HG03378 (cell line): ENCODE measurements around the gene CENPVL2.
"Not testable (repeated sequence)": the region's sequence is repeated elsewhere in the genome, so short reads cannot be mapped to it uniquely, and the experiment has no call there.

Source experiments
- ATAC-seq: cut with Tn5 transposase; IDR thresholded peaks from one replicate; pipeline ENCODE4 v1.9.1; 2021; ENCODE audit warnings: mild to moderate bottlenecking, moderate library complexity; ENCODE audit not compliant: unreplicated experiment

The CENPVL2 gene

GRCh38 chrX:51682720-51683062, at the start of gene CENPVL2:
Gene CENPVL2 (minus strand): TSS chrX:51682831. CDS start chrX:51682831, 0 bp downstream.
- ATAC-seq: not testable (repeated sequence)

DNA sequence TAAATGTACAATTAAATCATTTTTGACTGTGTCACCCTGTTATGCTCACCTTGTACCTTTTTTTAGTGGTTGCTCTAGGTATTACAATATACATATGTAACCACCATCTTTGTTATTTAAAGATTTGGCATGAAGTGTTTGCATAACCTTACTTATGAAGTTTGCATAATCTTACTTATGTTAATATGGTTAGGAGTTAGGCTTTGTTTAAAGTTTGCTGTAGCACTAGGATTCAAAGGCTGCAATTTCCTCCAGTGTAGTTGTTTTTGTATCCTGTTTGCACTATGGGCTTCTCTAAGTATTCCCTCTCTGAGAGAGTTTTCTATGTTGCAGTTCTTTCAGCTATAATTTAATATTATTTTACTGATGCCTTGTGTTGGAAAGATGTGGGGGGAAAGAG, 45.6 kb upstream of the CENPVL2 start:
- no peak for ATAC-seq

GRCh38 chrX:51712943-51713647, 30.5 kb upstream of the CENPVL2 start:
- ATAC-seq: not testable (repeated sequence)

DNA sequence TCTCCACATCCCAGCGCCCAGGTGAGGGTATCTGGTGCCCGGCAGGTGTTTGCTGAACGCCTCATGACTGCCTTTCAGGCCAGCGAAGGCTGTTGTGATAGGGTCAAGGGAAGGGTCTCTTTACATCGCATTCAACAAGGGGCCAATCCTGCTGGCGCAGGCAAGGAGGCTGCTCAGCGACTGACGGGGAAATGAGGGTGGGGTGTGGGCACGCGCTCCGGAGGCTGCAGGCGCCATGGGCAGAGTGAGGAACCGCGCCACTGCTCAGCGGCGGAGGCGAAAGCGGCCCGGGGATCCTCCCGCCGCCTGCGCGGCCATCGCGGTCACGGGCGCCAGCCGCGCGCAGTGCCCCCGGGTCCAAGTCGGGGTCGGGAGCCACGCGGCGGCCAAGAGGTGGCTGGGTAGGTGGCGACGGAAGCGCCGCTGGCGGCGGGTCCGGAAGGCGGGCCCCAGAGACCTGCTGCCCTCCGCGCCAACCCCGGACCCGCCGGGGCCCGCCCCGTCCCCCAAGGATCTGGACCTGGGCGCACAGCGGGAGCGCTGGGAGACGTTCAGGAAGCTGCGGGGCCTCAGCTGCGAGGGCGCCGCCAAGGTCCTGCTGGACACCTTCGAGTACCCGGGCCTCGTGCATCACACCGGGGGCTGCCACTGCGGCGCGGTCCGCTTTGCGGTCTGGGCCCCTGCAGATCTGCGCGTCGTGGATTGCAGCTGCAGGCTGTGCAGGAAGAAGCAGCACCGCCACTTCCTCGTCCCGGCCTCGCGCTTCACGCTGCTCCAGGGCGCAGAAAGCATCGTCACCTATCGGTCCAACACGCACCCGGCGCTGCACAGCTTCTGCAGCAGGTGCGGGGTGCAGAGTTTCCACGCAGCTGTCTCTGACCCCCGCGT, 27.9 kb upstream of the CENPVL2 start, which contains the start of gene CENPVL1:
TSS of gene CENPVL1 (plus strand) at position 236 of the 888 bp plus-strand sequence. CDS start at position 236, 0 bp downstream.
- ATAC-seq: not testable (repeated sequence)

- no peak for ATAC-seq
Measured at GRCh38 chrX:51697397-51697796, 14.8 kb upstream of the CENPVL2 start.

DNA sequence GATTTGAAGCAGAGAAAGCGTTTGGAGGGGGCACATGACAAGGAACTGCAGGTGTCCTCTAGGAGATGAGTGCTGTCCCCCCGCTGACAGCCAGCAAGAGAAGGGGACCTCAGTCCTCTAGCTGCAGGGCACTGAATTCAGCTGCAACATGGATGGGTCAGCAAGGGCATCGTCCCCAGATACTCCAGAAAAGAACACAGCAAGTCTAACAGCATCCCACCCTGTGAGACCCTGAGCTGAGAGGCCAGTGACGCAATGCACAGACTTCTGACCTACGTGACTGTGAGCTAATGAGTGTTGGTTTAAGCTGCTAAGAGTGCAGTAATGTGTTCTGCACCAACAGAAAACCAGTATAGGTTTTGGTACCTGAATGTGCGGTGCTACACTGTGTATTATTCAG, 11.6 kb upstream of the CENPVL2 start:
- no peak for ATAC-seq

DNA sequence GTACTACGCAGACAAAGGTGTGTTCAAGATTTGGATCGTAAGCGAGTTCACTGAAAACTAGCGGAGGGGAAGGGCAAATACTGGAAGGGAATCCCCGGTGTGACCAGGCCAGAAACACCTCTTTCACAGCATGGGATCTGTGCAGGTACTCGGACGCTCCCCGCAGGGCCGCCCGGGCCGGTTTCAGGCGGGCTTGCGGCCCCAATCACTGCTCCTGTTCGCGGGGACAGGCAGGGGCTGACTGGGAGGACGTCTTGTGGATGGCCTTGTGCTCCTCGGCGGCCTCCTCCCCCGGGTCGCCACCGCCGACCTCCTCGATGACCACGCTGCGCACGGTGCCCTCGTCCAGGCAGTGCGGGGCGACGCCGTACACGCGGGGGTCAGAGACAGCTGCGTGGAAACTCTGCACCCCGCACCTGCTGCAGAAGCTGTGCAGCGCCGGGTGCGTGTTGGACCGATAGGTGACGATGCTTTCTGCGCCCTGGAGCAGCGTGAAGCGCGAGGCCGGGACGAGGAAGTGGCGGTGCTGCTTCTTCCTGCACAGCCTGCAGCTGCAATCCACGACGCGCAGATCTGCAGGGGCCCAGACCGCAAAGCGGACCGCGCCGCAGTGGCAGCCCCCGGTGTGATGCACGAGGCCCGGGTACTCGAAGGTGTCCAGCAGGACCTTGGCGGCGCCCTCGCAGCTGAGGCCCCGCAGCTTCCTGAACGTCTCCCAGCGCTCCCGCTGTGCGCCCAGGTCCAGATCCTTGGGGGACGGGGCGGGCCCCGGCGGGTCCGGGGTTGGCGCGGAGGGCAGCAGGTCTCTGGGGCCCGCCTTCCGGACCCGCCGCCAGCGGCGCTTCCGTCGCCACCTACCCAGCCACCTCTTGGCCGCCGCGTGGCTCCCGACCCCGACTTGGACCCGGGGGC, 567 bp downstream of the CENPVL2 start:
- not testable (repeated sequence) for ATAC-seq

- not testable (repeated sequence) for ATAC-seq
Measured at GRCh38 chrX:51679689-51680433, 2.8 kb downstream of the CENPVL2 start.

DNA sequence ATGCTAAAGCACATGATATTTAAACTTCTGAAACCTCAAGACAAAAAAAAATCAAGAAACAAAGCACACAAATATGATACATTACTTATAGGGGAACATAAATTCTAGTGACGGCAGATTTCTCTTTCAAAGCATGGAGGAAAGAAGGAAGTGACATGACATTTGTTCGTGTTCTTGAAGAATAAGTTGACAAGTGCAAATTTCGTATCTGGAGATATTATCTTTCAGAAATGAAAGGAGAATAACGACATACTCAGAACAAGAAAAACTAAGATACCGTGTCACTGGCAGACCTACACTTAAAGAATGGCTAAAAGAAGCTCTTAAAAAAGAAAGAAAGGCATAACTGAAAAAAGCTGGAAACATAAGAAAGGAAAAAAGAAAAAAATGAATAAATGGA, 16.6 kb downstream of the CENPVL2 start:
- ATAC-seq: no peak

GRCh38 chrX:51643377-51643776, 39.3 kb downstream of the CENPVL2 start:
- ATAC-seq: no peak

GRCh38 chrX:51641421-51642021, 41.1 kb downstream of the CENPVL2 start:
- ATAC-seq: no peak

DNA sequence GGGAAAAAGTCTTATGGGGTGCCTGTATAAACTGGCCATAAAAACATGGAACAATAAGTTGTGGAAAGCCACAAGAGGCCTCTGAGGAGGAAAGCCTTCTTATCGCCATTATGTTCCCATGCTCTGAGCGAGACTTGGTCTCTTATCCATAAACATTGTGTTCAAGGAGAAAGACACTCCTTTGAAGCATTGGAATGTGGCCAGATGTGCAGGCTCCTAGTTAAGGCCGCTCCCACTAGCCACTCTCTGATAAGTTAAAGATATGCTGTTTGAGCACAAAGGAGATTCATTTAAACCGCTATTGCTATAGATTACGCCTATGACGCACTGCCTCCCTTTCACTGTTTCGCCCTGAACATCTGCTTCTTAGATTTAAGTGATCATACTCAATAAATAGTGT, 46.1 kb downstream of the CENPVL2 start:
- not testable (repeated sequence) for ATAC-seq
